NCI-H446 treated with DMSO at 0.1 percent for 48 hours (cell line): ENCODE results near the gene SYNGR3.

ENCODE experiments used
- DNase-seq: peaks from one replicate; lab custom pipeline; 2025; lab: John Stamatoyannopoulos, UW

Gene SYNGR3

GRCh38 chr16:1976951-1977874 lies 12.6 kb upstream of the SYNGR3 start:
- no peak for DNase-seq

DNA sequence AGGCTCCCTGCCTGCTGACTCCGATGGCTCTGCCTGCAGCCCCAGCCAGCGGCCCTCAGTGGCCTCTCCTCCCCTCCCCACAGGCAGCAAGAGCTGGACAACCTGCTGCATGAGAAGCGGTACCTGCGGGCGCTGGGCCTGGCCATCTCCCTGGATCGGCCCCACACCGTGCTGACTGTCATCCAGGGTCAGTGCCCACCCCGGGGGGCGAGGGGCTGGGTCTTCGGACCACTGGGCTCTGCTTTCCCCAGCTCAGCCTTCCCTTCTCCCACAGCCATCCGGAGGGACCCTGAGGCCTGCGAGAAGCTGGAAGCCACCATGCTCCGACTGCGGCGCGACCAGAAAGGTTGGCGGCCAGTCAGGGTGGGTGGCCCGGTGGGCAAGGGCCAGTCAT lies 11.9 kb upstream of the SYNGR3 start:
- no peak for DNase-seq

GRCh38 chr16:1978476-1979120 lies 11.2 kb upstream of the SYNGR3 start:
- no peak for DNase-seq

DNA sequence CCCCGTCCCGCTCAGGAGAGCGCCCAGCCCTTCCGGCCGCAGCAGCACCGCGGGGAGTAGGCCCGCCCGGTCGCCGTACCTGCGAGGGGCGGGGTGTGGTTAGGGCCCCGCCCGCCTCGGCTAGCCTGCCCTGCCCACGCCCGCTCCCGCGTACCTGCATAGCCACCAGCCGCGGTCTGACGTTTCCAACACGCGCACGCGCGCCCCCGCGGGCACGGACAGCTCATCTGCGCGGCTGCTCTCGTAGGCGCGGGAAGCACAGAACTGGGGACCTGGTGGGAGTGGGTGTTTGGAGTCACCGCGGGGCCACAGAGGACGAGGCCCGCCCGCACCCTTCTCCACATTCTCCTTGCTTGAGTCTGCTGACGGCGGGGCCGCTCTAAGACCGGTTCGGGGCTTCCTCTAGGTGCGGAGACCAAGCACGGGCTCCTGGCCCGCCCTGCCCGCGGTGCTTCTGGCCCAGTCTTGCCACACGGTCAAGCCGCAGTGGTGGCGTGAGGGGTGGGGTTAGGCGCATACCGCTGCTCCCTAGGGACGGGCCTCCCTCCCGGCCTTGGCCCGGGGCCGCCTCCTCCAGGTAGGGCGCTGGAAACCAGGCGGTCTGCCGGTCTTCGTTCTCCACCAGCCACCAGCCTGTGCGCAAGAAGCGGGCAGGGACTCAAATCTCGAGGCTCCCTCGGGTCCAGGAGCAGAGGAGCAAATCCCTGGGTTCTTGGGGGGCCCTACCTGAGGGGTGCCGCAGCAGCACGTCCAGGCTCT lies 10.3 kb upstream of the SYNGR3 start:
- DNase-seq: no peak

- no peak for DNase-seq
These were observed 9.6 kb upstream of the SYNGR3 start for GRCh38 chr16:1980030-1980769.

DNA sequence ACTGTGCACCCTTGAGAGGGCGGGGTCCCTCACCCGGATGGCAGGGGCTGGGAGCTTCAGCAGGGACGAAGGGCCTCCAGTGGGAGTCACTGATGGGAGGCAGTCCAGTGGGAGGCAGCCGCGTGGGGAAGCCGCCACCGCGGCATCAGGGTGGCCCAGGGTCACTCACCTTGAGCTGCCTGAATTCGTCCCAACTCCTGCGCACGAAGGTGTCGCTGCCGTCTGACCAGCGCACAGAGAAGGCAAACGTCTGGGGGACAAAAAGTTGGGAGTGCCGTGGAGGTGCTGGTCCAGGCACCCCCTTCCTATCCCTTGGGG lies 9.0 kb upstream of the SYNGR3 start:
- DNase-seq: no peak

DNA sequence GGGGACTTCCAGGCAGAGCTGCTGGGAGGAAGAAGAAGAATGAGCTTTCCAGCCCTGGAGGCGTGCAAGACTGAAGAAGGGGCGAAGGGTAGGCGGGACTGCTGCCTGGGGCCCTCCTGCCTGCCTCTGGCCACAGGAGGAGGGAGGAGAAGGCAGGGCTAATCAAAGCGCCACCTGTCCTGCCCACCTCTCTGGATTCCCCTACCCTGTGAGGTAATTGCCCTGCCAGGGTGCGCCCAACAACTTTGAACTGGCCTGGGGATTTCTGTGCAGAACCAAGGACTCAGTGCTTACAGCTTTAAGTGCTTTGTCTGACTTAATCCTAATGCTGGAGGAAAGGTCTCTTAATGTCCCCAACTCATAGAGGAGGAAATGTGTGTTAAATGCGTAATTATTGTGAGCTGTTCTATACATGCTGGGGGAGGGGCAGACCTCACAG lies 8.4 kb upstream of the SYNGR3 start, which contains the start of gene NOXO1:
NOXO1 (minus strand) TSS at position 72 of the 439 bp plus-strand sequence. CDS start 290 bp downstream, outside the sequence.
- DNase-seq: no peak

DNA sequence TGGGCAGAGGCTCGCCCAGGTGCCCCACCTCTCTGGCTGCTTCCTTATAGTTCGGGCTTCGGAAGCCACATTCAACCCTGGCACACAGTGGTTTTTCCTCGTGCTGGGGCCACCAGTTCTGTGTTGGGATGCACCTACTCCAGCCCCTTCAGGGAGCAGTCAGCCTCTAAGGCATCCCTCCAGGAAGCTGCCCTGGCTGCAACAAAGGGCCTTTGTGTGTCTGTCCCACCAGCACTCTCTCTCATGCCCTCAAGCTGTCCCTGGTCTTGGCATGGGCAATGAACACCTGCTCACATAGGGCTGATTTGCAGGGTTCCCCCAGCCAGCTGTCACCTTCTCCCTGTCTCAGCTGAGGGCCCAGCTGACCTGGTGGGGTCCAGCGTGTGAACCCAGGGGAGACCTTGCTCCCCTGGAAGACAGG lies 7.7 kb upstream of the SYNGR3 start:
- DNase-seq: no peak

GRCh38 chr16:1982991-1983543 lies 6.7 kb upstream of the SYNGR3 start:
- DNase-seq: no peak

- peak; percentile 64 for DNase-seq
These were observed 6.0 kb upstream of the SYNGR3 start, which contains the start of gene GFER for GRCh38 chr16:1983544-1984346. Gene GFER (plus strand): TSS chr16:1984193. CDS start chr16:1984219, 26 bp downstream.

DNA sequence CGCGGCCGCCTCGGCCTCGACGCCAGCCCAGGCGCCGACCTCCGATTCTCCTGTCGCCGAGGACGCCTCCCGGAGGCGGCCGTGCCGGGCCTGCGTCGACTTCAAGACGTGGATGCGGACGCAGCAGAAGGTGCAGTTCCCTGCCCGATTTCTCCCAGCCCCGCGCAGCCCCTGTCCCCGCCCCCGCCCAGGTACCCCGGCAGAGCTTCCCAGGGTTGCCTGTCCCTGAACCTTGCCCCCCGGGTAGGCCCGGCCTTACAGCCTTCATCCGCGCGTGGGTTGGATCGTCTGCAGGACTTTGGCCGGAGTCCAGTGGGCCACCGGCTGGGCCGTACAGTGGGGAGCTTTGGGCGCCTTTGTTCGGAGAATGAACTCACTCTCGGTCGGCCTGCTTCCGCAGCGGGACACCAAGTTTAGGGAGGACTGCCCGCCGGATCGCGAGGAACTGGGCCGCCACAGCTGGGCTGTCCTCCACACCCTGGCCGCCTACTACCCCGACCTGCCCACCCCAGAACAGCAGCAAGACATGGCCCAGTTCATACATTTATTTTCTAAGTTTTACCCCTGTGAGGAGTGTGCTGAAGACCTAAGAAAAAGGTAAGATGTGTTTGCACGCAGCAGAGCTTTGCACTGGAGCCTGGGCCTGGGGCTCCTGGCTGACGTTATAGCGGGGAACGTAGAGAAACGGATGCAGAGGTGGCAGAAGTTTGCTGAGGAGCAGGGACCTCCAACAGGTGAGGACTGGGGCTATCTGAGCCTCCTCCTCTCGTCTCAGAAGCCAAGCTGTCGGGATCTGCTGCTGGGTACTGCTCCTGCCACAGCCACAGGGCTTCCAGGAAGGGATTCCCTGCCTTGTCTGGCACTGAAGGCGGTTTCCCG lies 5.2 kb upstream of the SYNGR3 start:
- DNase-seq: no peak

- DNase-seq: no peak
These were observed 4.2 kb upstream of the SYNGR3 start for GRCh38 chr16:1985466-1986150.

GRCh38 chr16:1987198-1987597 lies 2.6 kb upstream of the SYNGR3 start:
- no peak for DNase-seq

GRCh38 chr16:1990101-1990350 lies 256 bp downstream of the SYNGR3 start:
- DNase-seq: no peak

DNA sequence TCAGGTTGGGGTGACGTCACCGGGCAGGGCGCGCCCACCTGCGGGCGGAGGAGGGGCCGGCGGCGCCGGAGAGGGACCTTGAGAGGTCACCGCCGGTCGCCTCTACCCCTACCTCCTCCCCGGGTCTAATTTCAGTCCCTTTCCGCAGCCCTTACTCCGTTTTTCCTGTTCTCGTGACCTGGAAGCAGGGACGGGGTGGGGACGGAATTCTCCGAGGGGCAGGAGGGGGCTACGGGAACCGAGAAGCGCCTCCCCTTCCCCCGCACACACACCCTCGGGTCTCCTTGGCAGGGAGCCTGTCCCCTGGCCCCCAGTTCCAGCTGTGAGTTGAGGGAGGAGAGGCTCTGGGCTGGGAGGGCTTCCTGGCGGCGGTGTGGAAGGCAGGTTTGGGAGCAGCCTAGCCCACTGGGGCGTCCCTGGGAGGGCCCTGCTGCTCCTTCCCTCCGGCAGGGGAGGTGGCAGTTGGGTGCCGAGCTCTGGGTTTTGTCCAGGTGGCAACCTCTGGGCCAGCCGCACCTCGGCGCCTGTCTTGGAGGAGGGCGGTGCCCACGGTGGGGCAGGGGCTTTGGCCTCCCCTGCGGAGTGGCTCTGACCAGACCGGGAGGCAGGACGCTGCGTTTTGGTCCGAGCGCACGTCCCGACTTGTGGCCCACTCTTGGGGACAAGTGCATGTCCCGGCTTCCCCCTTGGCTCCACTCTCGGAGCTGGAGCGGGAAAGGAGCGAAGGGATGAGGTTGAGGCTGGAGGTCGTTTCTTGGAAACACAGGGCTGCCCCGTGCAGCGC lies 773 bp downstream of the SYNGR3 start:
- DNase-seq: no peak

- no peak for DNase-seq
These were observed 1.4 kb downstream of the SYNGR3 start for GRCh38 chr16:1991135-1991551.

DNA sequence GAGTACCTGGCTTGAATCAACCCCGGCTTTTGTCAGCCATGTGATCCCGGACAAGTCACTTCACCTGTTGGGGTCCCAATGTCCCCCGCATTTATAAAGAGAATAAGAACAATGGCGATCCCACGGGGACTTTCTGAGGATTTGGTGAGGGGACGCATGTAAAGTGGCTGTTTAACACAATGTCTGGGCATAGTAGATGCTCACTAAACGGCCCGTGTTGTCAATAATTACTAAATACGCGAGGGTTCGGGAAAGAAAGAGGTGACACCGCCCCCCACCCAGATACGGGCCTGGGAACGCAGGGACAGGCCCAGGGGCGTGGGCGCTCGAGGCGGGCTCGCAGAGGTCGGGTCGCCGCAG lies 1.8 kb downstream of the SYNGR3 start:
- DNase-seq: no peak

GRCh38 chr16:1991948-1992703 lies 2.4 kb downstream of the SYNGR3 start:
- no peak for DNase-seq
